Chondrocyte (in vitro differentiated cells): Measurements from ENCODE around the gene EEF1A2. TPM values are rescaled to one million over a fixed set of nuclear protein-coding genes. Genes with fewer than 3 reads are reported as not detected.

ENCODE experiments used
- DNase-seq: peaks from one replicate; pipeline ENCODE4 v3.0.0; 2021; ENCODE audit warnings: mixed read lengths, low spot score
- H3K27ac Mint-ChIP-seq: one replicate; pipeline ENCODE4 v1.8.0; 2021; ENCODE audit warnings: mild to moderate bottlenecking, moderate library complexity, mixed read lengths; ENCODE audit not compliant: unreplicated experiment
- H3K27me3 Mint-ChIP-seq: 2 replicates; pipeline ENCODE4 v1.8.0; 2021; ENCODE audit warnings: low read depth, mixed read lengths
- H3K36me3 Mint-ChIP-seq: 2 replicates; pipeline ENCODE4 v1.8.0; 2021; ENCODE audit warnings: low read depth, mixed read lengths
- H3K4me1 Mint-ChIP-seq: 2 replicates; pipeline ENCODE4 v1.8.0; 2021; ENCODE audit warnings: low read depth, mild to moderate bottlenecking, mixed read lengths
- H3K4me3 Mint-ChIP-seq: one replicate; pipeline ENCODE4 v1.8.0; 2021; ENCODE audit warnings: mild to moderate bottlenecking, moderate library complexity, mixed read lengths; ENCODE audit not compliant: unreplicated experiment
- H3K9me3 Mint-ChIP-seq: 2 replicates; pipeline ENCODE4 v1.8.0; 2021; ENCODE audit warnings: low read depth, mixed read lengths
- total RNA-seq: library from RNA; stranded (reverse); gene quantifications from 3 replicates; pipeline ENCODE4 v1.2.1, GENCODE V29; 2021
- TF ChIP-seq, protein P1 (sequence below): fragments of 200-600 bp; sonication (generic); IDR thresholded peaks from 2 replicates; pipeline ENCODE4 v1.5.0; 2021; ENCODE audit warnings: antibody characterized with exemption, mild to moderate bottlenecking, moderate library complexity

The EEF1A2 gene
- total RNA-seq, 1 donor from 2014 or later, result 5.5 TPM

DNA sequence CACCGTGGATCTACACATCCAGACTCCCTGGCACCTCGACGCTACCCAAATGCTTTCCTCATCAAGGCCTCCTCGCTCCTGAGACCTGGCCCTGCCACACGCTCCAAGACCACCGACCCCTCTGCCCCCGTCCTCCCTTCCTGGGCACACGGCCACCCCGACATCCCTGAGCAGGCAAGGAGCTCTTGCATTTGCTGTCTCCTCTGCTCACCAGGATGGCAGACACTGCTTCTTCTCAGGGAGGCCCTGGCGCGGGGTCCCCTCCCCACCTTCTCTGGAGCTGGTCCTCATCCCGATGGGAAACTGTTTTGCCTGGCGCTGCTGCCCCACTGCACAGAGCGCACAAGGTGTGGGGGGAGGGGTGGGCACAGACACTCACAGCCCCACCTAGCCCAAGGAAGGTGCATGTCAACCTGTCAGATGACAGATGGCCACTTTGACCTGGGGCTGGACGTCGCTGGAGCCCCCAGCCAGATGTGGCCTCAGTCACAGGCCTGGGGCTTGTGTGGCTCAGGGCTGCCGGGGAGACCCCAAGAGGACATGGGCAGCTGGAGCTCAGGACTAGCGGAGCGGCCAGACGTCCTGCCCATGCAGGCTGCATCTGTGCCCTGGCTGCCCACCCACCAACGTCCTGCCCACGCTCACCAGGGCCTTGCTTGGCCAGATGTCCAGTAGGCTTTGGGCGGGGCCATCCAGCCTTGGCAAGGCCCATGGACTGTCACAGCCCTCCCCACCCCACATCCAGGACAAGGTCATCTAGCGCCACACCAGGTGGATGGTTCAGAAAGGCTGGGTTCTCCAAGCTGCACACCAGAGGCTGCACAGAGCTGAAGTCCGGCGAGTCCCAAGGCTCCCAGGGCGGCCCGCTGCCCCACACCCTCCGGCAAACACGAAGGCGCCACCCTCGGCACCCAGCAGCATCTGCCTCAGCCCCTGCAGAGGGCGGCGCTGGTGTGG, 20.3 kb downstream of the EEF1A2 start:
- TF ChIP-seq, protein P1, sequence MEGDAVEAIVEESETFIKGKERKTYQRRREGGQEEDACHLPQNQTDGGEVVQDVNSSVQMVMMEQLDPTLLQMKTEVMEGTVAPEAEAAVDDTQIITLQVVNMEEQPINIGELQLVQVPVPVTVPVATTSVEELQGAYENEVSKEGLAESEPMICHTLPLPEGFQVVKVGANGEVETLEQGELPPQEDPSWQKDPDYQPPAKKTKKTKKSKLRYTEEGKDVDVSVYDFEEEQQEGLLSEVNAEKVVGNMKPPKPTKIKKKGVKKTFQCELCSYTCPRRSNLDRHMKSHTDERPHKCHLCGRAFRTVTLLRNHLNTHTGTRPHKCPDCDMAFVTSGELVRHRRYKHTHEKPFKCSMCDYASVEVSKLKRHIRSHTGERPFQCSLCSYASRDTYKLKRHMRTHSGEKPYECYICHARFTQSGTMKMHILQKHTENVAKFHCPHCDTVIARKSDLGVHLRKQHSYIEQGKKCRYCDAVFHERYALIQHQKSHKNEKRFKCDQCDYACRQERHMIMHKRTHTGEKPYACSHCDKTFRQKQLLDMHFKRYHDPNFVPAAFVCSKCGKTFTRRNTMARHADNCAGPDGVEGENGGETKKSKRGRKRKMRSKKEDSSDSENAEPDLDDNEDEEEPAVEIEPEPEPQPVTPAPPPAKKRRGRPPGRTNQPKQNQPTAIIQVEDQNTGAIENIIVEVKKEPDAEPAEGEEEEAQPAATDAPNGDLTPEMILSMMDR, result no peak
- peaks cover 42% of the 10 kb centered on the region for H3K27me3 Mint-ChIP-seq
- H3K36me3 Mint-ChIP-seq, result no peaks in the 10 kb centered on the region
- H3K27ac Mint-ChIP-seq, result no peak overlapping the region
- no peak overlapping the region for H3K4me3 Mint-ChIP-seq
- no peak for DNase-seq
- H3K9me3 Mint-ChIP-seq, result no peaks in the 10 kb centered on the region
- peaks cover 6% of the 10 kb centered on the region for H3K4me1 Mint-ChIP-seq

DNA sequence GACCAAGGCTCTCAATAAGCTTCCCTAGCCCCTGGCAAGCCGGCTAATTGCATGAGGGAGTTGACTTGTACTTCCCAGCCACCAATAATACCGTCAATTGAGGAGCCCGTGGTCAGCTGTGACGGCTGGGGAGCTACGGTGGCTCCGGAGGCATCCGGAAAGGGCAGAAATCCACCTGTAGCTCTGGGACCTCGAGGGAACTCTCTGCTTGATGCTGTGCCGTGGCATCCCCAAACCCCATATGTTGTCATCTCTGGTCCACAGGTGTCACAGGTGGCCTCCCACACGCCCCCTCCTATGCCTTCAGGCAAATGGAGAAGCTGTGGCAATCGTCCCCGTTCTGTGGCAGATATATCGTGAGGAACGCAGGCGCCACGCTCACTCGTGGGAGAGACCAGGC, 20.9 kb downstream of the EEF1A2 start:
- H3K4me1 Mint-ChIP-seq, result peaks cover 3% of the 10 kb centered on the region
- no peak overlapping the region for H3K27ac Mint-ChIP-seq
- TF ChIP-seq, protein P1, result no peak
- DNase-seq, result no peak
- H3K4me3 Mint-ChIP-seq, result no peak overlapping the region
- no peaks in the 10 kb centered on the region for H3K36me3 Mint-ChIP-seq
- no peaks in the 10 kb centered on the region for H3K9me3 Mint-ChIP-seq
- H3K27me3 Mint-ChIP-seq, result peaks cover 42% of the 10 kb centered on the region

- no peak overlapping the region for H3K4me3 Mint-ChIP-seq
- no peaks in the 10 kb centered on the region for H3K36me3 Mint-ChIP-seq
- H3K9me3 Mint-ChIP-seq, result no peaks in the 10 kb centered on the region
- no peaks in the 10 kb centered on the region for H3K4me1 Mint-ChIP-seq
- TF ChIP-seq, protein P1, result no peak
- no peak overlapping the region for H3K27ac Mint-ChIP-seq
- H3K27me3 Mint-ChIP-seq, result peaks cover 39% of the 10 kb centered on the region
- no peak for DNase-seq
Measured at GRCh38 chr20:63477061-63477616, 21.7 kb downstream of the EEF1A2 start.

DNA sequence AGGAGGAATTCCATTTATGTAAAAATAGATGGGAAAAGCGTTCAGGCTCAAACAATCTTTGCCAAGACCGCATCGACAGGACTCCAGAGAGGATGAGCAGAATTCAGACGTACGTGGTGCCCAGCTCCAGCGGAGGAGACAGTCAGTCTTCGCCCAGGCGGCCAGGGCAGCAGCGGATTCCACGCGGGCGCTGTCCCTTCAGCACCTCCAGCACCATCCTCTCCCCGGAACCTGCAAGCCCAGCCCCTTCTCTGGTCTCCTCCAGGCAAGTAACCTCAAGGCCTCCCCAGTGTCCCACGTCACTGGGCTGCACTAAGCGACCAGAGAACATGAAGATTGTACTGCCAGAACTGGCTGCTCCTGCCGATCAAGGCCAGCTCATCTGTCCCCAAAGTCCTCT, 23.7 kb downstream of the EEF1A2 start:
- TF ChIP-seq, protein P1, result no peak
- H3K27me3 Mint-ChIP-seq, result peaks cover 36% of the 10 kb centered on the region
- H3K36me3 Mint-ChIP-seq, result no peaks in the 10 kb centered on the region
- H3K9me3 Mint-ChIP-seq, result no peaks in the 10 kb centered on the region
- no peak overlapping the region for H3K4me3 Mint-ChIP-seq
- no peak for DNase-seq
- H3K27ac Mint-ChIP-seq, result no peak overlapping the region
- no peaks in the 10 kb centered on the region for H3K4me1 Mint-ChIP-seq

- TF ChIP-seq, protein P1, result no peak
- H3K4me3 Mint-ChIP-seq, result no peak overlapping the region
- H3K9me3 Mint-ChIP-seq, result no peaks in the 10 kb centered on the region
- no peak overlapping the region for H3K27ac Mint-ChIP-seq
- peaks cover 37% of the 10 kb centered on the region for H3K27me3 Mint-ChIP-seq
- no peaks in the 10 kb centered on the region for H3K4me1 Mint-ChIP-seq
- no peak for DNase-seq
- no peaks in the 10 kb centered on the region for H3K36me3 Mint-ChIP-seq
Measured at GRCh38 chr20:63473555-63474449, 25.1 kb downstream of the EEF1A2 start.
